ENCODE data around the gene MCOLN1.

GRCh38 chr19:7480970-7481255 is 41.5 kb upstream of the MCOLN1 start:
- TF ChIP-seq CTCF (IDR thresholded peaks at IDR 0.05) (no peak), POLR2A (IDR thresholded peaks at IDR 0.05) (no peak), POLR2AphosphoS5 (IDR thresholded peaks at IDR 0.05) (no peak)

Measured in gastroesophageal sphincter (tissue), 3 donors.